Activated T-cell treated with anti-CD3 and anti-CD28 coated beads, Interleukin-2, amount 50 U/mL, for 4 hours (primary cell): Measurements from ENCODE around the gene RNF175. TPM values are rescaled to one million over a fixed set of nuclear protein-coding genes. Genes with fewer than 3 reads are reported as not detected.

ENCODE experiments used
- ATAC-seq, 2 donors: fragments of 200-7000 bp; cut with Tn5 transposase; one replicate each; pipeline ENCODE4 v1.10.0; 2021
- DNase-seq: peaks from one replicate; pipeline ENCODE4 v3.0.0-alpha.2; 2020
- H3K27me3 Mint-ChIP-seq: one replicate; pipeline ENCODE4 v1.8.0; 2021; ENCODE audit warnings: low read depth, mixed read lengths
- H3K36me3 Mint-ChIP-seq: one replicate; pipeline ENCODE4 v1.8.0; 2022; ENCODE audit warnings: mixed read lengths; ENCODE audit not compliant: insufficient read depth
- H3K4me1 Mint-ChIP-seq: one replicate; pipeline ENCODE4 v1.8.0; 2021; ENCODE audit warnings: low read depth, mixed read lengths
- H3K4me3 Mint-ChIP-seq: one replicate; pipeline ENCODE4 v1.8.0; 2021; ENCODE audit warnings: mild to moderate bottlenecking, moderate library complexity, mixed read lengths
- H3K9me3 Mint-ChIP-seq: one replicate; pipeline ENCODE4 v1.8.0; 2021; ENCODE audit warnings: mixed read lengths
- total RNA-seq, 3 donors: library from RNA; stranded (reverse); gene quantifications; one replicate each; pipeline ENCODE4 v1.2.1, GENCODE V29; 2021

Gene RNF175
- total RNA-seq, 3 donors from 2014 or later, result 0.42 to 1.2 (median 0.54) TPM

- peak overlapping the region; percentile 25 for H3K4me3 Mint-ChIP-seq
- DNase-seq, result no peak
- peaks cover 35% of the 10 kb centered on the region for H3K4me1 Mint-ChIP-seq
Measured at GRCh38 chr4:153789741-153790499, 30.1 kb upstream of the RNF175 start.

GRCh38 chr4:153788413-153789276 is 28.8 kb upstream of the RNF175 start, which contains the start of gene SFRP2:
TSS of gene SFRP2 (minus strand) at chr4:153789083. CDS start at chr4:153788835, 248 bp downstream.
- H3K4me3 Mint-ChIP-seq, result peak within 1 kb of the TSS; percentile 60
- peak in 1 of 2 donors; percentile 20 for ATAC-seq
- peaks cover 87% of the 10 kb centered on the region for H3K27me3 Mint-ChIP-seq
- H3K36me3 Mint-ChIP-seq, result no peaks in the 10 kb centered on the region
- no peak for DNase-seq
- peaks cover 35% of the 10 kb centered on the region for H3K4me1 Mint-ChIP-seq
- H3K9me3 Mint-ChIP-seq, result no peaks in the 10 kb centered on the region

More at GRCh38 chr4:153789741-153790499, 30.1 kb upstream of the RNF175 start:
- H3K27me3 Mint-ChIP-seq, result peaks cover 90% of the 10 kb centered on the region
- no peaks in the 10 kb centered on the region for H3K36me3 Mint-ChIP-seq
- ATAC-seq, result no peak
- no peaks in the 10 kb centered on the region for H3K9me3 Mint-ChIP-seq

DNA sequence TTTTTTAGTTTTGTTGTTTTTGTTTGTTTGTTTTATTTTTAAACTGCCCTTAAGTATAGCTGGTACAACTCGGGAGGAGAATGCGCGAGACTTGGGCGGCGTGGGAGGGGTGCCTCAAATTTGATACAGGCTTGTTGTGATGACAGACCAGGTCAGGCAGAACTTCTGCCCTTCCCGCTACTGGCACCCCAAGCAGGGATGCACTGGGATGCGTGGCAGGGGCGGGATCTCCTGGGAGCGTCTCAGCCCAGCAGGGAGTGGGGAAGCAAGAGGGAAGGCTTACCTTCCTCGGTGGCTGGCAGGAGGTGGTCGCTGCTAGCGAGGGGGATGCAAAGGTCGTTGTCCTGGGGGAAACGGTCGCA is 28.2 kb upstream of the RNF175 start:
- Mint-ChIP-seq H3K4me1 (peaks cover 35% of the 10 kb centered on the region), H3K27me3 (peaks cover 84% of the 10 kb centered on the region), H3K36me3 (no peaks in the 10 kb centered on the region), H3K9me3 (no peaks in the 10 kb centered on the region), H3K4me3 (peak overlapping the region; percentile 60)
- ATAC-seq, result no peak
- no peak for DNase-seq

DNA sequence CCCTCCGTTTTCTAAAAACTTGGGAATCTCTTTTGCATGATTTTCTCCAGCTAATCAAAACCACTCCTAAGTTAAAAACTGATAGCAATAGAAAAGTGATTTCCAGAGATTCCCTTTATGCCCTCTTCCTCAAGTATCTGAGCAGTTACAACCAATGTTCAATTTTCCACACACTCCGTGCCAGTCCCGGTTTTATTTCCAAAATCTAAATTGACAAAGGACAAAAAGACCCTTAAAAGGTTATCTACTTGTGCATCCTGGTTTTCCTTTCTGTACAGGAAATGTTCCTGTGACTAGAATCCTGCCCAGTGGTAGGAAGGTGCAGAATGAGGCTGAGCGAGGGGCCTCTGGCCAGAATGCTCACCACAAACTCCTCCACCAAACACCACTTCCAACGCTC is 27.8 kb upstream of the RNF175 start:
- ATAC-seq (no peak), DNase-seq (no peak)
- Mint-ChIP-seq H3K27me3 (peaks cover 81% of the 10 kb centered on the region), H3K9me3 (no peaks in the 10 kb centered on the region), H3K36me3 (no peaks in the 10 kb centered on the region), H3K4me3 (no peak overlapping the region), H3K4me1 (peaks cover 32% of the 10 kb centered on the region)

DNA sequence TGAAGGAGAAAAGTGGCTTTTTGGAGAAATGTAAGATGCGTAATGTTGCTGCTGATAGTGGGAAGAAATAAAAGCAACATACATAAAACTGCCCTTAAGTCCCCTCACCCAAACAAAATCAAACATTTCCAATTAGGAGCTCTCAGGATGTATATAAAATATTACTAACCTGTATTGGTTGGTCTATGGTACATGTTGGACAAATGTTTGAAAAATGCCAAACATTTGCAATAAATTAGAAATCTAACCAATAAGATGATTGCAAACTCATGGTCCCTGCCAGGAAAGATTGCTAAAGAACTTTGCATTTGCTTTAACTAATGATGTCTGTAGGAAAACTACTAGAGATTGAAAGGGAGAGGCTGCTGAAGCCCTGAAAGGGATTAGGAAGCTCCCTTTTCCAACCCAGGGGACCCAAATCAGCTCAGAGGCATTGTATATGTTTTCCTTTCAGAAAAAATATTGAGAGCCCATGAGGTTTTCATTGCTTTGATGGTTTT is 27.3 kb upstream of the RNF175 start:
- no peak for ATAC-seq
- Mint-ChIP-seq H3K4me1 (peaks cover 27% of the 10 kb centered on the region), H3K27me3 (peaks cover 77% of the 10 kb centered on the region), H3K9me3 (no peaks in the 10 kb centered on the region), H3K36me3 (no peaks in the 10 kb centered on the region), H3K4me3 (no peak overlapping the region)
- no peak for DNase-seq

GRCh38 chr4:153785910-153786721 is 26.3 kb upstream of the RNF175 start:
- Mint-ChIP-seq H3K4me1 (peaks cover 17% of the 10 kb centered on the region), H3K9me3 (no peaks in the 10 kb centered on the region), H3K27me3 (peaks cover 77% of the 10 kb centered on the region), H3K36me3 (no peaks in the 10 kb centered on the region), H3K4me3 (no peak overlapping the region)
- ATAC-seq, result no peak
- no peak for DNase-seq

GRCh38 chr4:153784166-153784699 is 24.4 kb upstream of the RNF175 start:
- no peaks in the 10 kb centered on the region for H3K36me3 Mint-ChIP-seq
- peaks cover 67% of the 10 kb centered on the region for H3K27me3 Mint-ChIP-seq
- H3K4me3 Mint-ChIP-seq, result no peak overlapping the region
- H3K9me3 Mint-ChIP-seq, result no peaks in the 10 kb centered on the region
- no peak for DNase-seq
- no peak for ATAC-seq
- H3K4me1 Mint-ChIP-seq, result peaks cover 6% of the 10 kb centered on the region

DNA sequence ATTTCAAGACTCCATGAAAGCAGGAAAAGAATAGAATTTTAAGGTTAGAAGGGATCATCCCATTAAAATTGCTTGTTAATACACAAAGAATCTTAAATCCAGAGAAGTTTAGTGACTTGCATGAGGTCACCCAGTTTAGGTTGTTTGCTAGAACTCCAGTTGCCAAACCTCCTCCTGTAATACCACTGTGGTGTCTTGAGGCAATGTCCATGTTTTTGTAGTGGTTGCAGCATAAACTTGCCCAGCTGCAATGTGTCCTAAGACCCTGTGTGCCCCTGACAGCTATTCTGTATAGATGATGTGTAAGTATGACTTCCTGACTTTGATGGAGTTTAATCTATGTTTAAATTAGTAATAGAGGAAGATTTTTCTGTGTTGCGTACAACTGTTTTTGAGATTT is 22.8 kb upstream of the RNF175 start:
- Mint-ChIP-seq H3K4me1 (no peaks in the 10 kb centered on the region), H3K9me3 (peaks cover 7% of the 10 kb centered on the region), H3K4me3 (no peak overlapping the region), H3K27me3 (peaks cover 56% of the 10 kb centered on the region), H3K36me3 (no peaks in the 10 kb centered on the region)
- DNase-seq, result no peak
- no peak for ATAC-seq

GRCh38 chr4:153781717-153782416 is 22.0 kb upstream of the RNF175 start:
- ATAC-seq, result no peak

DNA sequence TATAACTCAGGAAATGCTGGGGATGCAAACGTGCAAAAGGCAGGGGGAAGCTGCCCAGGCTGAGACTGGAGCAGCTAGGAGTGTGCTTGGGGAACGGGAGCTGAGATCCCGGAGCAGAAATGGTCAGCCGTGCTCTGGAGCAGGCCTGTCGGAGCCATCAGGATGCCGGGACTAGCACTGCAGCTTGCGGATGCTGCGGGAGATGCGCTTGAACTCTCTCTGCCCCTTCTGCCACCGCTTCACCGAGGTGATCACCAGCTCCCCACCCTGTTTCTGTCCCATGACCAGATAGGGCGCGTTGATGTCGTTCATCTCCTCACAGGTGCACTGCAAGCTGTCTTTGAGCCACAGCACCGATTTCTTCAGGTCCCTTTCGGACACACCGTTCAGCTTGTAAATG is 21.5 kb upstream of the RNF175 start:
- Mint-ChIP-seq H3K4me3 (no peak overlapping the region), H3K9me3 (peaks cover 7% of the 10 kb centered on the region), H3K4me1 (no peaks in the 10 kb centered on the region), H3K36me3 (no peaks in the 10 kb centered on the region), H3K27me3 (peaks cover 49% of the 10 kb centered on the region)
- ATAC-seq, result no peak
- DNase-seq, result no peak

More at GRCh38 chr4:153781717-153782416, 22.0 kb upstream of the RNF175 start:
- no peak for DNase-seq
- H3K9me3 Mint-ChIP-seq, result peaks cover 7% of the 10 kb centered on the region
- no peaks in the 10 kb centered on the region for H3K4me1 Mint-ChIP-seq
- no peaks in the 10 kb centered on the region for H3K36me3 Mint-ChIP-seq
- H3K27me3 Mint-ChIP-seq, result peaks cover 49% of the 10 kb centered on the region
- H3K4me3 Mint-ChIP-seq, result no peak overlapping the region

GRCh38 chr4:153780876-153781275 is 21.1 kb upstream of the RNF175 start:
- no peak for DNase-seq
- H3K27me3 Mint-ChIP-seq, result peaks cover 50% of the 10 kb centered on the region

DNA sequence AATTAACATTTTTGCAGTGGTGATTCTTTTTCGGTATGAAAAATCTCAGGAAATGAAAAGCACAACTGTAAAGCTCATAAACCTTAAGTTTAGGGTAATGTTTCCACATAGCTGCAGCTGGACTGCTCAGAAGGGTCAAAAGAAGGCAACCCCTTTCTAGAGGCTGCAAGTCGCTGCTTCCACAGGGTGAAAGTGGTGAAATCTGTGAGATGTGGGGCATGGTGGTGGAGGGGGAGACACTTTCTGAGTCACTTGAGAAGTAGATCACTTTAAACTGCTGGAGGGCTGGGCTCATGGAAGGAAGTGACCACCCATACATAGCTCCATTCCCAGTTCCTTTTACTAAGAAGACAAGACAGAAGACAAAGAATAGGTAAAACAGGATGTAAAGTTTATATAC is 20.4 kb upstream of the RNF175 start:
- Mint-ChIP-seq H3K4me3 (no peak overlapping the region), H3K27me3 (peaks cover 45% of the 10 kb centered on the region), H3K9me3 (peaks cover 7% of the 10 kb centered on the region), H3K4me1 (no peaks in the 10 kb centered on the region), H3K36me3 (no peaks in the 10 kb centered on the region)
- DNase-seq (no peak), ATAC-seq (no peak)

More at GRCh38 chr4:153780876-153781275, 21.1 kb upstream of the RNF175 start:
- H3K9me3 Mint-ChIP-seq, result peaks cover 7% of the 10 kb centered on the region
- H3K36me3 Mint-ChIP-seq, result no peaks in the 10 kb centered on the region
- no peak overlapping the region for H3K4me3 Mint-ChIP-seq
- H3K4me1 Mint-ChIP-seq, result no peaks in the 10 kb centered on the region
- no peak for ATAC-seq

DNA sequence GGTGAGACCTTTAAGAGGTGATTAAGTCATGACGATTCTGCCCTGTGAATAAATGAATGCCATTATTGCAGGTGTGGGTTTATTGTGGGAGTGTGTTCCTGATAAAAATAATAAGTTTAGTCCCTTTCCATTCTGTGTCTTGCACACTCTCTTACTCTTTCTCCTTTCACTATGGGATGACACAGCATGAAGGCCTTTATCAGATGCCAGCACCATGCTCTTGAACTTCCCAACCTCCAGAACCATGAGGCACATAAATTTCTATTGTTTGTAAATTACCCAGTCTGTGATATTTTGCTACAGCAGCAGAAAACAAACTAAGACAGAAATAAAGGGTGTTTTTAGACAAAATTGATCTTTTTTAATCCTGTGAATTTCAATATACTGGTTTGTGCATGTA is 18.6 kb upstream of the RNF175 start:
- DNase-seq (no peak), ATAC-seq (no peak)
- Mint-ChIP-seq H3K4me3 (no peak overlapping the region), H3K27me3 (peaks cover 31% of the 10 kb centered on the region), H3K9me3 (peaks cover 7% of the 10 kb centered on the region), H3K4me1 (no peaks in the 10 kb centered on the region), H3K36me3 (no peaks in the 10 kb centered on the region)
